Uterus (tissue), 2 donors: Measurements from ENCODE around the gene ZFAND2B.
"Not testable (repeated sequence)": the region's sequence is repeated elsewhere in the genome, so short reads cannot be mapped to it uniquely, and the experiment has no call there.

Experiments
- POLR2A ChIP-seq, 2 donors: fragments of 450-650 bp; IDR thresholded peaks; one replicate each; pipeline ENCODE4 v1.6.1; 2016; ENCODE audit warnings: antibody characterized with exemption in 2 of 2, mild to moderate bottlenecking in 1 of 2, moderate library complexity in 1 of 2
- TF ChIP-seq, protein P1 (sequence below), 4 experiments: fragments of 200-600 bp in 2 of 4; fragments of 450-650 bp in 2 of 4; sonication (generic) in 2 of 4; IDR thresholded peaks; one replicate each; pipeline ENCODE4 v1.5.1; 2016 to 2019; ENCODE audit warnings: antibody characterized with exemption in 4 of 4, mild to moderate bottlenecking in 2 of 4, moderate library complexity in 1 of 4

DNA sequence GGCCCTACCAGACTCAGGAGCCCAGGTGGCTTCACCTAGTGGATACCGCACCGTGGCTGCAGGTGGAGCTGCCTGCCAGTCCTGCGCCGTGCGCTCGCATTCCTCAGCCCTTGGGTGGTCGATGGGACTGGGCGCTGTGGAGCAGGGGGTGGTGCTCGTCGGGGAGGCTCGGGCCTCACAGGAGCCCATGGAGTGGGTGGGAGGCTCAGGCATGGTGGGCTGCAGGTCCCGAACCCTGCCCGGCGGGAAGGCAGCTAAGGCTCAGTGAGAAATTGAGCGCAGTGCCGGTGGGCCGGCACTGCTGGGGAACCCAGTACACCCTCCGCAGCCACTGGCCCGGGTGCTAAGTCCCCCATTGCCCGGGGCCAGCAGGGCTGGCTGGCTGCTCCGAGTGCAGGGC is 5.3 kb upstream of the ZFAND2B start:
- TF ChIP-seq, protein P1, sequence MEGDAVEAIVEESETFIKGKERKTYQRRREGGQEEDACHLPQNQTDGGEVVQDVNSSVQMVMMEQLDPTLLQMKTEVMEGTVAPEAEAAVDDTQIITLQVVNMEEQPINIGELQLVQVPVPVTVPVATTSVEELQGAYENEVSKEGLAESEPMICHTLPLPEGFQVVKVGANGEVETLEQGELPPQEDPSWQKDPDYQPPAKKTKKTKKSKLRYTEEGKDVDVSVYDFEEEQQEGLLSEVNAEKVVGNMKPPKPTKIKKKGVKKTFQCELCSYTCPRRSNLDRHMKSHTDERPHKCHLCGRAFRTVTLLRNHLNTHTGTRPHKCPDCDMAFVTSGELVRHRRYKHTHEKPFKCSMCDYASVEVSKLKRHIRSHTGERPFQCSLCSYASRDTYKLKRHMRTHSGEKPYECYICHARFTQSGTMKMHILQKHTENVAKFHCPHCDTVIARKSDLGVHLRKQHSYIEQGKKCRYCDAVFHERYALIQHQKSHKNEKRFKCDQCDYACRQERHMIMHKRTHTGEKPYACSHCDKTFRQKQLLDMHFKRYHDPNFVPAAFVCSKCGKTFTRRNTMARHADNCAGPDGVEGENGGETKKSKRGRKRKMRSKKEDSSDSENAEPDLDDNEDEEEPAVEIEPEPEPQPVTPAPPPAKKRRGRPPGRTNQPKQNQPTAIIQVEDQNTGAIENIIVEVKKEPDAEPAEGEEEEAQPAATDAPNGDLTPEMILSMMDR (IDR thresholded peaks at IDR 0.05): not testable (repeated sequence)
- TF ChIP-seq POLR2A (IDR thresholded peaks at IDR 0.05): not testable (repeated sequence)
